ENCODE results near the gene NCKAP5L. TPM values are rescaled to one million over a fixed set of nuclear protein-coding genes. Genes with fewer than 3 reads are reported as not detected.
A peak's percentile ranks its signal among the peaks of the same experiment; 100 is the strongest.

Gene NCKAP5L
- total and polyA plus RNA-seq, 9 of the 15 experiments (the other 6 are each of a cell fraction or from before 2014, with no cell fraction given) = 0.01 to 14.4 (median 3.7) TPM

DNA sequence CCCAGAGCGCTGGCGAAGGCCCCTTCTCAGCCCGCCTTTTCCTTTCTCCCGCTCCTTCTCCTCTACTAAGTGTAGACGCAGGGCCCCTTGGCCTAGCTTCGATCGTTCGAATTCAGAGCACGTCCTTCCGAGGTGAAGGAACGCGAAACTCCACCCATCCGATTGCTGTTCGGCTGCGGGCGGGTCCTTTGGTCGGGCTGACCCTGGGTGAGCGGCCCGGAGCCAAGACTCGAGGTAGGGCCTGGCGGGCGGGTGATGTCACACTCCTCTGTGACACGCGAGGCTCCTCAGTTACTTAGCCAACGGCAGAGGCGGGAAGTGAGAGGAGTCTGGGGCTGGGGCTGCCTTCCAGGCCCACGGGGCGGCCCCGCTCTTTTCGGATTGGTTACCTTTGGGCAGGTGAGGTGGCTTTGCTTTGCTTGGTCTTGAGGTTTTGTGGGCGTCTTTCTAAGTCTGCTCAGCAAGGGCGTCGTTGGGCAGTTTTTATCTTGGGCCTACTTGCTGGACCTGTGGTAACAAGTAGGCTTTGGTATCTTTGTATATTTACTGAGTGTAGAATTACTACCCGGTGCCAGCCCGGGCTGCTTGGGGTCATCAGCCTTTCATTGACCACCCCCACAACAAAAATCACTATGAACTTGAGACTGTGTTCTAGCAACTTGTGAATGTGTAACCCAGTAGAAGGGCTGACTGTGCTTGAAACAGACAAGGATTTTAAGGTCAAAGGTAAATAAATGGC, 86.2 kb downstream of the NCKAP5L start (continued):
- TF ChIP-seq, protein P1, sequence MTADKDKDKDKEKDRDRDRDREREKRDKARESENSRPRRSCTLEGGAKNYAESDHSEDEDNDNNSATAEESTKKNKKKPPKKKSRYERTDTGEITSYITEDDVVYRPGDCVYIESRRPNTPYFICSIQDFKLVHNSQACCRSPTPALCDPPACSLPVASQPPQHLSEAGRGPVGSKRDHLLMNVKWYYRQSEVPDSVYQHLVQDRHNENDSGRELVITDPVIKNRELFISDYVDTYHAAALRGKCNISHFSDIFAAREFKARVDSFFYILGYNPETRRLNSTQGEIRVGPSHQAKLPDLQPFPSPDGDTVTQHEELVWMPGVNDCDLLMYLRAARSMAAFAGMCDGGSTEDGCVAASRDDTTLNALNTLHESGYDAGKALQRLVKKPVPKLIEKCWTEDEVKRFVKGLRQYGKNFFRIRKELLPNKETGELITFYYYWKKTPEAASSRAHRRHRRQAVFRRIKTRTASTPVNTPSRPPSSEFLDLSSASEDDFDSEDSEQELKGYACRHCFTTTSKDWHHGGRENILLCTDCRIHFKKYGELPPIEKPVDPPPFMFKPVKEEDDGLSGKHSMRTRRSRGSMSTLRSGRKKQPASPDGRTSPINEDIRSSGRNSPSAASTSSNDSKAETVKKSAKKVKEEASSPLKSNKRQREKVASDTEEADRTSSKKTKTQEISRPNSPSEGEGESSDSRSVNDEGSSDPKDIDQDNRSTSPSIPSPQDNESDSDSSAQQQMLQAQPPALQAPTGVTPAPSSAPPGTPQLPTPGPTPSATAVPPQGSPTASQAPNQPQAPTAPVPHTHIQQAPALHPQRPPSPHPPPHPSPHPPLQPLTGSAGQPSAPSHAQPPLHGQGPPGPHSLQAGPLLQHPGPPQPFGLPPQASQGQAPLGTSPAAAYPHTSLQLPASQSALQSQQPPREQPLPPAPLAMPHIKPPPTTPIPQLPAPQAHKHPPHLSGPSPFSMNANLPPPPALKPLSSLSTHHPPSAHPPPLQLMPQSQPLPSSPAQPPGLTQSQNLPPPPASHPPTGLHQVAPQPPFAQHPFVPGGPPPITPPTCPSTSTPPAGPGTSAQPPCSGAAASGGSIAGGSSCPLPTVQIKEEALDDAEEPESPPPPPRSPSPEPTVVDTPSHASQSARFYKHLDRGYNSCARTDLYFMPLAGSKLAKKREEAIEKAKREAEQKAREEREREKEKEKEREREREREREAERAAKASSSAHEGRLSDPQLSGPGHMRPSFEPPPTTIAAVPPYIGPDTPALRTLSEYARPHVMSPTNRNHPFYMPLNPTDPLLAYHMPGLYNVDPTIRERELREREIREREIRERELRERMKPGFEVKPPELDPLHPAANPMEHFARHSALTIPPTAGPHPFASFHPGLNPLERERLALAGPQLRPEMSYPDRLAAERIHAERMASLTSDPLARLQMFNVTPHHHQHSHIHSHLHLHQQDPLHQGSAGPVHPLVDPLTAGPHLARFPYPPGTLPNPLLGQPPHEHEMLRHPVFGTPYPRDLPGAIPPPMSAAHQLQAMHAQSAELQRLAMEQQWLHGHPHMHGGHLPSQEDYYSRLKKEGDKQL (CRISPR knock-in tag; IDR thresholded peaks at IDR 0.05; ENCODE audit: borderline replicate concordance) = no peak
- TF ChIP-seq CAMTA2 (CRISPR knock-in tag; conservative IDR thresholded peaks at IDR 0.05) (no peak), CSDE1 (IDR thresholded peaks at IDR 0.05) (no peak), ZBTB34 (CRISPR knock-in tag; IDR thresholded peaks at IDR 0.05) (no peak), TFAP4 (CRISPR knock-in tag; IDR thresholded peaks at IDR 0.05; ENCODE audit: borderline replicate concordance) (peak; percentile 12), ZNF740 (CRISPR knock-in tag; IDR thresholded peaks at IDR 0.05) (peak; percentile 64; the same call in 1 of the 2 replicates), ZNF740 (tag; IDR thresholded peaks at IDR 0.05) (no peak), MTF1 (CRISPR knock-in tag; IDR thresholded peaks at IDR 0.05; ENCODE audit: borderline replicate concordance) (no peak), RBBP5 (IDR thresholded peaks at IDR 0.05; ENCODE audit: borderline replicate concordance, insufficient read depth, low read length, poor library complexity, severe bottlenecking) (peak; percentile 78), ZNF12 (CRISPR knock-in tag; IDR thresholded peaks at IDR 0.05) (peak; percentile 25; the same call in 1 of the 2 replicates), TCF3 (CRISPR knock-in tag; IDR thresholded peaks at IDR 0.05) (no peak; the same call in 1 of the 2 replicates), RAD21 (CRISPR knock-in tag; conservative IDR thresholded peaks at IDR 0.05 in 1 of 2, IDR thresholded peaks at IDR 0.05 in 1 of 2) (no peak), RBFOX2 (IDR thresholded peaks at IDR 0.05; ENCODE audit: low read depth, low read length) (peak; percentile 98), DIDO1 (tag; IDR thresholded peaks at IDR 0.05; ENCODE audit: low read depth) (no peak)
- TF ChIP-seq, protein P2, sequence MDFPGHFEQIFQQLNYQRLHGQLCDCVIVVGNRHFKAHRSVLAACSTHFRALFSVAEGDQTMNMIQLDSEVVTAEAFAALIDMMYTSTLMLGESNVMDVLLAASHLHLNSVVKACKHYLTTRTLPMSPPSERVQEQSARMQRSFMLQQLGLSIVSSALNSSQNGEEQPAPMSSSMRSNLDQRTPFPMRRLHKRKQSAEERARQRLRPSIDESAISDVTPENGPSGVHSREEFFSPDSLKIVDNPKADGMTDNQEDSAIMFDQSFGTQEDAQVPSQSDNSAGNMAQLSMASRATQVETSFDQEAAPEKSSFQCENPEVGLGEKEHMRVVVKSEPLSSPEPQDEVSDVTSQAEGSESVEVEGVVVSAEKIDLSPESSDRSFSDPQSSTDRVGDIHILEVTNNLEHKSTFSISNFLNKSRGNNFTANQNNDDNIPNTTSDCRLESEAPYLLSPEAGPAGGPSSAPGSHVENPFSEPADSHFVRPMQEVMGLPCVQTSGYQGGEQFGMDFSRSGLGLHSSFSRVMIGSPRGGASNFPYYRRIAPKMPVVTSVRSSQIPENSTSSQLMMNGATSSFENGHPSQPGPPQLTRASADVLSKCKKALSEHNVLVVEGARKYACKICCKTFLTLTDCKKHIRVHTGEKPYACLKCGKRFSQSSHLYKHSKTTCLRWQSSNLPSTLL (IDR thresholded peaks at IDR 0.05) = no peak

Data from K562 (cell line).